ENCODE results near the gene MTHFD1L.

- TF ChIP-seq CTCF (IDR thresholded peaks at IDR 0.05 in 2 of 3, conservative IDR thresholded peaks at IDR 0.05 in 1 of 3; ENCODE audit: insufficient read depth in 2 of 3, low read depth in 1 of 3, low read length in 3 of 3) (no peak), NR1H2 (CRISPR knock-in tag; IDR thresholded peaks at IDR 0.05) (no peak), ZNF398 (CRISPR knock-in tag; IDR thresholded peaks at IDR 0.05) (no peak), POLR2A (conservative IDR thresholded peaks at IDR 0.05) (no peak), POLR2AphosphoS2 (IDR thresholded peaks at IDR 0.05; ENCODE audit: low read length) (no peak)
These were observed 152.5 kb downstream of the MTHFD1L start for GRCh38 chr6:151018046-151018445.

All from K562 (cell line).